Right ventricle myocardium superior (tissue), 1 donor: ENCODE data around the gene MARS1. TPM values are rescaled to one million over a fixed set of nuclear protein-coding genes. Genes with fewer than 3 reads are reported as not detected.
A peak's percentile ranks its signal among the peaks of the same experiment; 100 is the strongest.
"Not testable (repeated sequence)": the region's sequence is repeated elsewhere in the genome, so short reads cannot be mapped to it uniquely, and the experiment has no call there.

ENCODE experiments used
- ATAC-seq: fragments of 200-7000 bp; cut with Tn5 transposase; one replicate; pipeline ENCODE4 v1.9.1; 2020; ENCODE audit warnings: mild to moderate bottlenecking; ENCODE audit not compliant: poor library complexity
- DNase-seq: peaks from one replicate; pipeline ENCODE4 v3.0.0-alpha.2; 2020
- intact Hi-C: fragments of 100-400 bp; cut with DNase I; formaldehyde crosslinking; loops from one replicate; pipeline ENCODE4 v1.11.2; 2022
- total RNA-seq: library from RNA; stranded (reverse); fragmentation: NEBNext Ultra II Directional; extraction: Animal tissue kit (Norgen Biotek cat#: 25700); gene quantifications from one replicate; pipeline ENCODE4 v1.2.1, GENCODE V29; 2021
- donor health status: DM: no; HTN: yes; CAD: no; lungs with severe emphysema.

The MARS1 gene
- total RNA-seq, 1 donor from 2014 or later, result 63.5 TPM

DNA sequence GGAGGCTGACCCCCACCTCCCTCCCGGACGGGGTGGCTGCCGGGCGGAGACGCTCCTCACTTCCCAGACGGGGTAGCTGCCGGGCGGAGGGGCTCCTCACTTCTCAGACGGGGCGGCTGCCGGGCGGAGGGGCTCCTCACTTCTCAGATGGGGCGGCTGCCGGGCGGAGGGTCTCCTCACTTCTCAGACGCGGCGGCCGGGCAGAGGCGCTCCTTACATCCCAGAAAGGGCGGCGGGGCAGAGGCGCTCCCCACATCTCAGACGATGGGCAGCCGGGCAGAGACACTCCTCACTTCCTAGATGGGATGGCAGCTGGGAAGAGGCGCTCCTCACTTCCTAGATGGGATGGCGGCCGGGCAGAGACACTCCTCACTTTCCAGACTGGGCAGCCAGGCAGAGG lies 19.9 kb downstream of the MARS1 start:
- intact Hi-C loops, ATAC-seq, DNase-seq: not testable (repeated sequence)

DNA sequence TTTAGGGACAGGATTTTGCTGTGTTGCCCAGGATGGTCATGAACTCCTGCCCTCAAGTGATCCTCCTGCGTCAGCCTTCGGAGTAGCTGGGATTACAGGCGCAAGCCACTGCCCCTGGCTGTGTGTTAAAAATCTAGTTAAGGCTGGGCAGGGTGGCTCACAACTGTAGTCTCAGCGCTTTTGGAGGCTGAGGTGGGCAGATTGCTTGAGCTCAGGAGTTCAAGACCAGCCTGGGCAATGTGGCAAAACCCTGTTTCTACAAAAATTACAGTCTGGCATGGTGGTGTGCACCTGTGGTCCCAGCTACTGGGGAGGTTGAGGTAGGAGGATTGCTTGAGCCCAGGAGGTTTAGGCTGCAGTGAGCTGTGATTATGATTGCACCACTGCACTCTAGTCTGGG lies 23.3 kb downstream of the MARS1 start:
- no peak for ATAC-seq
- intact Hi-C loops, result no loop called here
- no peak for DNase-seq

DNA sequence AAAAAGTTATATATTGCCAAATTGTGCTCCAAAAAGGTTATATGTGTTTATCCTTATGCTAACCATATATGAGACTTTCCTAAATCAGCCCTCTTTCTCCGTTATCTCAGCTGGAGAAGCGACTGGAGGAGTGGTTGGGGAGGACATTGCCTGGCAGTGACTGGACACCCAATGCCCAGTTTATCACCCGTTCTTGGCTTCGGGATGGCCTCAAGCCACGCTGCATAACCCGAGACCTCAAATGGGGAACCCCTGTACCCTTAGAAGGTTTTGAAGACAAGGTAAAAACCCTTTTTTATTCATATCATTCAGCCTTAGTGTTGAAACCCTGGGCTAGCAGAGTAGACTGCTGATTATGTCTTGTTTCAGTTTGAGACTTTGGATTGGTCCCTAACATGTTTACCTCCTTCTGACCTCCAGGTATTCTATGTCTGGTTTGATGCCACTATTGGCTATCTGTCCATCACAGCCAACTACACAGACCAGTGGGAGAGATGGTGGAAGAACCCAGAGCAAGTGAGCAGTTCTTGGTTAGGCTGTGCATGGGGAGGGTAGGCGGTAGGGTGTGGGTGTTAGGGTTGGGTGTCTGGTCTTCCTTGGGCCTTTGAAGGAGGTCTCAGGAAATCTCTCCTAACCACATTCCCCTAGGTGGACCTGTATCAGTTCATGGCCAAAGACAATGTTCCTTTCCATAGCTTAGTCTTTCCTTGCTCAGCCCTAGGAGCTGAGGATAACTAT lies 23.9 kb downstream of the MARS1 start:
- DNase-seq (no peak), ATAC-seq (no peak)
- intact Hi-C loops, result no loop called here

DNA sequence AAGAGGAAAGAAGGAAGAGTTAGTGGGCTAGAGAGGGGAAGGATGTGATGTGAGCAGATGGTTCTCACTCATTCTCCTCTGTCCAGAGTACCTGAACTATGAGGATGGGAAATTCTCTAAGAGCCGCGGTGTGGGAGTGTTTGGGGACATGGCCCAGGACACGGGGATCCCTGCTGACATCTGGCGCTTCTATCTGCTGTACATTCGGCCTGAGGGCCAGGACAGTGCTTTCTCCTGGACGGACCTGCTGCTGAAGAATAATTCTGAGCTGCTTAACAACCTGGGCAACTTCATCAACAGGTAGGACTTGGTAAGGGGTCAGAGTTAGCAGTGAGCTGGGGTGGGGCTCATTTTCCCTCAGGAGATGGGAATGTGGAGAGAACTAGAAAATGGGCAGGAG lies 24.8 kb downstream of the MARS1 start:
- DNase-seq (no peak), ATAC-seq (no peak)
- intact Hi-C loops, result no loop called here

DNA sequence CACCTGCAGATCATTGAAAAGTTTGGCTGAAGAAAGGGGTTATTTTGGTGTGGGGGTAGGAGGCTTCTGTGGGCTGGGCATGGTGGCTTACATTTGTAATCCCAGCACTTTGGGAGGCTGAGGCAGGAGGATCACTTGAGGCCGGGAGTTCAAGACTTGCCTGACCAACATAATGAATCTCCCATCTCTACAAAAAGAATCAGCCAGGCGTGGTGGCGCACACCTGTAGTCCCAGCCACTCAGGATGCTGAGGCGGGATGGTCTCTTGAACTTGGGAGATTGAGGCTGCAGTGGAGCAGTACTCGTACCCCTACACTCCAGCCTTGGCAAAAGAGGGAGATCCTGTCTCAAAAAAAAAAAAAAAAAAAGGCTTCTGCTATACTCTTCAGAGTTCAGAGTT lies 25.4 kb downstream of the MARS1 start:
- ATAC-seq (no peak), DNase-seq (no peak)
- intact Hi-C loops, result no loop called here

DNA sequence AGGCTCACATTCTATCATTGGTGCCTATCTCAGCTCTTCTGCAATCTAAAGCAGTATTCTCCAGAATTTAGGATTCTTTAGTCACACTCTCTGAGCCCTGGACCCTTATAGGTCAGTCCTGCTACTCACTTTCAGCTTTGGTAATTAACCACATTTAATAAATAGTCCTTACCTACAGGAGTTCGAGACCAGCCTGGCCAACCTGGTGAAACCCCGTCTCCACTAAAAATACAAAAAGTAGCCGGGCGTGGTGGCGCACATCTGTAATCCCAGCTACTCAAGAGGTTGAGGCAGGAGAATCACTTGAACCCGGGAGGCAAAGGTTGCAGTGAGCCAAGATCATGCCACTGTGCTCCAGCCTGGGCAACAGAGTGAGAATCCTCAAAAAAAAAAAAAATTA lies 25.8 kb downstream of the MARS1 start:
- intact Hi-C loops, ATAC-seq, DNase-seq: not testable (repeated sequence)

DNA sequence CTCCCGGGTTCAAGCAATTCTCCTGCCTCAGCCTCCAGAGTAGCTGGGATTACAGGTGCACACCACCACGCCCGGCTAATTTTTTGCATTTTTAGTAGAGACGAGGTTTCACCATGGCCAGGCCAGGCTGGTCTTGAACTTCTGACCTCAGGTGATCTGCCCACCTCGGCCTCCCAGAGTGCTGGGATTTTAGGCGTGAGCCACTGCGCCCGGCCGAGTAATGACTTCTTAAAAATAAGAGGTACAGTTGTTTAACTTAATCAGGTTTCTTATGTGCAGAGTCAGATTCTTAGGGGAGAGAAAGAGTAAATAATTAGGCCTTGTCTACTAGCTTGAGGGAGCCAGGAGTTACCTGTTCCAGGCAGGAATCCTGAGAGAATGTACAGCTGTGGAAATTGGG lies 26.4 kb downstream of the MARS1 start:
- intact Hi-C loops, ATAC-seq: not testable (repeated sequence)

DNA sequence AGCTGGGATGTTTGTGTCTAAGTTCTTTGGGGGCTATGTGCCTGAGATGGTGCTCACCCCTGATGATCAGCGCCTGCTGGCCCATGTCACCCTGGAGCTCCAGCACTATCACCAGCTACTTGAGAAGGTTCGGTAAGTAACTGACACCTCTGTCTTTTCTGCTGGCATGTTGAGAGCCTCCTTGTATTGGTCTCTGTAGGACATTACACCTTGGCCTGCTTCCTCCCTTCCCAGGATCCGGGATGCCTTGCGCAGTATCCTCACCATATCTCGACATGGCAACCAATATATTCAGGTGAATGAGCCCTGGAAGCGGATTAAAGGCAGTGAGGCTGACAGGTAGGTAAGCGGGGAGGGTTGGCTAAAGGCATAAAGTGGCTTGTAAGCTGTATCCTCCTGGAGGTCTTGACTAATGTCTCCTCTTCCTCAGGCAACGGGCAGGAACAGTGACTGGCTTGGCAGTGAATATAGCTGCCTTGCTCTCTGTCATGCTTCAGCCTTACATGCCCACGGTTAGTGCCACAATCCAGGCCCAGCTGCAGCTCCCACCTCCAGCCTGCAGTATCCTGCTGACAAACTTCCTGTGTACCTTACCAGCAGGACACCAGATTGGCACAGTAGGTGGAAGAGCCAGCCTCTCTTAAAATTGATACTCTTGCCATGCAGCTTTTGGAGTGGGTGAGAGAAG lies 27.0 kb downstream of the MARS1 start:
- ATAC-seq (no peak), DNase-seq (no peak)
- intact Hi-C loops, result no loop called here

More for the DNA sequence above, 26.4 kb downstream of the MARS1 start:
- DNase-seq, result not testable (repeated sequence)

DNA sequence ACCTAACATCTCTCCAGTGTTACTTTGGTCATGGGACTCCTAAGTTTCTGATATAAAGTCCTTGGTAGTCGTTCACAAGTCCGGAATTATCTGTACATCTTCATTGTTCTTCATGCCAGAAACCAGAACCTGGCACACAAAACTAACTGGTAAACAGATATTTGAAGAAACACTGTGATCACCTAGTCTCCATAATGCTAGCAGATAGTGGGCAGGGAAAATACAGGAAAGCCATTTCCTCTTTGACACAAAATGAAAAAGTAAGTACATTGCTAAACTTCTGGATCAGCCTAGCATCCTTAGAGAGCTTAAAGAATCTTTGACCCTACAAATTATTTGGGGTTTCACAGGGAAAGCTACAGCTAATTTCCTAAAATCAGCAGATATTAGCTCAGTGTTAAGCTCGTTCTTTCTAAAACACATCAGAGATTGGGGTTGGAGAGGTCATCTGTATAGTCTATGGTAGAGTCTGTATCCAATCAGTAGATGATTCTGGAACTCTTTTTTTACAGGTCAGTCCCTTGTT lies 27.6 kb downstream of the MARS1 start:
- no peak for DNase-seq
- ATAC-seq, result no peak
- intact Hi-C loops, result no loop called here

DNA sequence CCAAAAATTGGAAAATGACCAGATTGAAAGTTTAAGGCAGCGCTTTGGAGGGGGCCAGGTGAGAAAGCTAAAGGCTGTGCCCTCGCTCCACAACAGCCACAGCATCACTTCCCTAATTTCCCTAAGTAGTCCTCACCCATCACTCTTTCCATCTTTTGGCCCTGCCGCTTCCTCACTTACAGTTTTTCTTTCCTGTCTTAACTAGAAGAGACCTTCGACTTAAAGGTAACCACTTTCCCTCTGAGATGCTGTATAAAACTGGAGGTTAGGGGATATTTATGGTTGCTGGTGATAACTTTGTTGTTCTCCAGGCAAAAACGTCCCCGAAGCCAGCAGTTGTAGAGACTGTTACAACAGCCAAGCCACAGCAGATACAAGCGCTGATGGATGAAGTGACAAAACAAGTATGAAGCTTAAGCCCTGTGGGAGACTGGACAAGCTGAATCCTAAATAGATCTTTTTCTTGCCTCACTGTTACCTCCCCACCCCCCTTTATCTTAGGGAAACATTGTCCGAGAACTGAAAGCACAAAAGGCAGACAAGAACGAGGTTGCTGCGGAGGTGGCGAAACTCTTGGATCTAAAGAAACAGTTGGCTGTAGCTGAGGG lies 28.2 kb downstream of the MARS1 start:
- intact Hi-C loops, result no loop called here
- no peak for DNase-seq
- no peak for ATAC-seq

DNA sequence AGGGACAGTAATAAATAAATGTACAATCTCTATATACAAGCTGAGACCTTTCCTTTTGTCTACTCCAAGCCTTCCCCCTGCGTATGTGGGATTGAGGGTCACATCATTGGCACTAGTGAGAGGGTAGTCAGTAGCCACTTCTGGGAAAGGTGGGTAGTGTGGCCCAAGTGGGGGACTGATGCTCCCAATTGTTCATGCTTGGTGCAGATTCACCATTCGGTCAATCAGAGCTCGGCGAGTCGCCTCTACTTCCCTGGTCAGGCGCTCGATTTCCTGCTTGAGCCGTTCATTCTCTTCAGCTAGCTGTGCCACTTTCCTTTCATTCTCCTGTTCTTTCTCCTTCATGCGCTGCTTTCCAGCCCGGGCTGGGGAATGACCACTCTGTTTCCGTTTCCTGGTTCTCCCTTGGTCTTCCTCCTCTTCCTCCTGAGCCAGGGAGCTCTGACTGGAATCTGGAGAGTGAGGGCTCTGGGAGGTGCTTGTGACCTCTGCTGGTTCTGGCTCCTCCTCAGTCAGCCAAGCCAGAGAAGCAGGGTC lies 28.8 kb downstream of the MARS1 start:
- DNase-seq, result no peak
- no peak for ATAC-seq
- intact Hi-C loops, result no loop called here

DNA sequence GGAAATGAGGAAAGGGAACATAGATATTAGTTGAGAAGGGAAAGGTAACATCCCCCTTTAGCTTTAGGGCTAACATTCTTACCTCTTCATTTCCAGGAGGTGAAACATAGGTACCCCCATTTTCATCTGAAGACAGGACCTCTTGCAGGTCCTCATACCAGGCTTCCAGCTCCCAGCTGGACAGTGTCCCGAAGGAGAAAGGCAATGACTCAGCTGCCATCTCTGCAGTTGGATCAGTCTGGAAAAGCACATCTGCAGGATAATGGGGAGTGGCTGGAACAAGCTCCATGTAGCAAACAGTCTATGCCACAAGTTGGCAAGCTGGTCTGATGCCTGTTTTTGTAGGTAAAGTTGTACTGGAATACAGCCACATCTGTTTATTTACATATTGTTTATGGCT lies 29.3 kb downstream of the MARS1 start:
- no peak for ATAC-seq
- intact Hi-C loops, result no loop called here
- DNase-seq, result no peak

DNA sequence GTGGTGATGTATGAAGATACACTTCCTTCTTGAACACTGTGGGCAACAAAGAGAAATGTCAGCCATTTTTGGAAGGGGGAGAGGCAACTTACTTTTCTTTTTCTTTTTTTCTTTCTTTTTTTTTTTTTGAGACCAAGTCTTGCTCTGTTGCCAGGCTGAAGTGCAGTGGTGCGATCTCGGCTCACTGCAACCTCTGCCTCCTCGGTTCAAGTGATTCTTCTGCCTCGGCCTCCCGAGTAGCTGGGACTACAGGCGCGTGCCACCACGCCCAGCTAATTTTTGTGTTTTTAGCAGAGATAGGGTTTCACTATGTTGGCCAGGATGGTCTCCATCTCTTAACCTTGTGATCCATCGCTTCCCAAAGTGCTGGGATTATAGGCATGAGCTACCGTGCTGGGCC lies 29.9 kb downstream of the MARS1 start:
- intact Hi-C loops, ATAC-seq: not testable (repeated sequence)

DNA sequence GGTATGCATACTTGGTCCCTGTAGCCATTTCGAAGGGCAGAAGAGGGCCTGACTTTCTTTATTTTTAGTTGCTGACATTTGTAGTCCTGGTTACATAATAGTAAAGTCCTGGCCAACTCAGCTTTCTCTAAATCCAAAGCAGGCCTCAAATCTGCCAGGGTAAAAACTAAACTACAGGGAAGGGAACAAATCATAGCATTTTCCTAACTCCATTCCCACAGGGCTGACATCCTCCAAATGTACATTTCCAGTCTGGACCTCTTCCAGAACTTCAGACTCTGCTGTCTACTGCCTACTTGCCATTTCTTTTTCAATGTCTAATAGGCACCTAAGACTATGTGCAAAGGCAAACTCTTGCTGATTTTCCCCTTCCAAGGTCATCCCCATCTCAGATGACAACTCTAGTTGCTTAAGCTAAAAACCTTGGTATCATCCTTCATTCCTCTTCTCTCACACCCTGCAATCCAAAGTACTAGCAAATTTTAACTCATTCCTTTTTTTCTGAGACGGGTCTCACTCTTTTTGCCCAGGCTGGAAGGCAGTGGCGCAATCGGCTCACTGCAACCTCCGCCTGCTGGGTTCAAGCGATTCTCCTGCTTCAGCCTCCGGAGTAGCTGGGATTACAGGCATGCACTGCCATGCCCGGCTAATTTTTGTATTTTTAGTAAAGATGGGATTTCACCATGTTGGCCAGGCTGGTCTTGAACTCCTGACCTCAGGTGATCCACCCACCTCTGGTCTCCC lies 30.5 kb downstream of the MARS1 start:
- intact Hi-C loops, result no loop called here
- ATAC-seq, result no peak
- no peak for DNase-seq

More for the DNA sequence above, 29.9 kb downstream of the MARS1 start:
- not testable (repeated sequence) for DNase-seq

DNA sequence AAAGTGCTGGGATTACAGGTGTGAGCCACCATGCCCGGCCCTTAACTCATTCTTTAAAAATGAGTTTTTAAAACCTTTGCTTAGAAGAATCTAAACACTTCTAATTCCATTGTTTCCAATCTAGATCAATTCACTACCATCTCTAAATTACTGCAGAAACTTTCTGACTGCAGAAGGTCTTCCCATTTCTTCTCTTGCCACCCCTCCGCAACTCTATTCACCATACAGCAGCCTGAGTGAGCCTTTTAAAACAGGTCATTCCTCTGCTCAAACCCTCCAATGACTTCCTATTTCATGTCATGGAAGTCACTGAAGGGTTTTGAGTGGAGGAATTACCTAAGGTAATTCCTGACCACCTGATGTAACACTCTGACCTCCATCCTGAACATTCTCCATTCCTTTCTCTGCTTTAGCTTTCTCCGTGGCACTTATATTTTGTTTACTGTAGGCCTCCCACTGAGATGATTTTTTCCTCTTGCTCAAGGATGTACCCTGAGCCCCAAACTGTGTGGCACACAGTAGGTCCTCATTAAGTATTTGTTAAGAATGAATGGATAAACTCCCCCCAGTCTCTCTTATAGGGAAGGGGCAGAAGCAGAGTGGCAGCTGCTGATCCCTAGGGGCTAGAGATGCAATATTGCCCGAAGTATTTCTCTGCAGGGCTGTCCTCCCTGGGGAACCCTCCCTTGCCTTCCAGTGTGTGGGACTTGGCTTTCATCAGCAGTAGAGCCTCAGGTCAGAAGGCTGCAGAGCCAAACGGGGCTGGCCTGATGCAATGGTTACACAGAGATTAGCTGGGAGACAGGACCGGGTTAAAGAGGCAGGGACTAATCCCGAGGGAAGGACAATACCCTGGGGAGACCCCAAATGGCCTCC lies 31.3 kb downstream of the MARS1 start:
- intact Hi-C loops, result no loop called here
- DNase-seq, result peak; percentile 64

DNA sequence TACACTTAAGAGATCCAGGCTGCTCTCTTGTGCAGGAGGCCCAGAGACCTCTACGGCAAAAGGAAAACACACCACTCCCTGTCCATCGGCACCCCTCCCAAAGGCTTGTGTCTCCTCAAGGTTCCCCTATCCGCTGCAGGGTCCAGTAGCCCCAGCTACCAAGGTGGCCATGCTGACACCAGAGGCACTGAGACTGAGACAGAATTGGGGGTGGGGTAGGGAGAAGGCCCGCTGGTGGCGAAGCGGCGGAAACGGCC lies 31.9 kb downstream of the MARS1 start:
- ATAC-seq (no peak), DNase-seq (no peak)
- intact Hi-C loops, result no loop called here

More for the DNA sequence above, 31.3 kb downstream of the MARS1 start:
- no peak for ATAC-seq

DNA sequence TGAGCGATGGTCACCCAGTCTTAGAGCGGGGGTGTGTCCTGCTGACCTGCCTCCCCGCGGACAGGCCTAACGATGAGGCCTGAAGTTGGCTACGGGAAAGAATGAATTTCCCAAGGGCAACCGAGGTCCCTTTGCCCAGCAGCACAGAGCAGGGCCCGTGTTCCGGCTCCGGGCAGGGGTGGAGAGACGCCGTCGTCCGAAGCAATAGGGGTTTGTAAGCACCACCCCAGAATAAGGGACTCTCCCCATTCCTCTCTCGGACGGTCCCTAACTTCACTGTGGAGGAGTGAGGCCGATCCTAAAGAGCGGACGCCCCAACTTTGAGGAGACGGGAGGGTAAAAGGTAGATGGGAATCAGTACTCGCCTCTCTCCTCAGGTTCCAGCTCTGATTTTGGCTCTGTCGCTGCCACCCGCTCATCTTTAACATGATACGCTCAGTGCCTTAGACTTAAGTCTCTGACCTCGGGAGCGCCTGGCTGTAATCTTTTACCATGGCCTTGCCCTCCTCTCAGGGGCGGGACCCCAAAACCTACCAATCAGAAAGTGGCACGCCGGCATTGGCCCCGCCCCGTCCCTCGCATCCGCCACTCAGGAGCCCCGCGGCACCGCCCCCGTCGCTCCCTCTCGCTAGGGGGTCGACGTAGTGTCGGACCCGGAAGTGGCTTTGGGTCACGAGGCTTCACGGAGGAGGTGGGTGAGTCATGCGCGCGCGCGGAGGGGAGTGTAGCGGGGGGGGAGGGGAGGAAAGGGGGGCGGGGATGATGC lies 32.4 kb downstream of the MARS1 start, which contains the start of gene DDIT3:
DDIT3 (minus strand) TSS at position 462 of the 766 bp plus-strand sequence. CDS start 3,108 bp downstream, outside the sequence.
- intact Hi-C loops, result no loop called here
- ATAC-seq (peak; percentile 84), DNase-seq (peak; percentile 100)
